HG02840 (cell line): Measurements from ENCODE around the gene RSPH9.

ENCODE experiments used
- ATAC-seq: cut with Tn5 transposase; IDR thresholded peaks from one replicate; pipeline ENCODE4 v1.9.1; 2021; ENCODE audit warnings: mild to moderate bottlenecking, moderate library complexity, moderate number of reproducible peaks; ENCODE audit not compliant: unreplicated experiment, low FRiP score

The RSPH9 gene

DNA sequence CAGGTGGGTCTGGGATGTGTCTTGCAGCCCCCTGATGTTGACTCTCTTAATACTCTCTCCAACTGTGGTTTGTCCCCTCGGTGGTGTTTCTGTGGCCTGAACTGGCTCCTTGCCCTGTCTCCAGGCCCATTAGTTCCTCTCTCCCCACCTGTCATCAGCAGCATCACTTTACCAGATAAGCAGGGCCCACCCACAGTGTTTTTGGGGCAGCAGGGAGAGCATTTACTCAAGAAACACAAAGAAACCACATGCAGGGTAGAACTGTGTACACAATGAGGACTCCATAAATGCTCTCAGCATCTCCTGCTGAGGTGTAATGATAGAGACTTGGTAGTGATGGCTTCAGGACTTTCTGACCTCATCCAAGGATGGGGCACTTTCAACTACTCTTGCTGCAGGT lies 62.9 kb downstream of the RSPH9 start:
- no peak for ATAC-seq

DNA sequence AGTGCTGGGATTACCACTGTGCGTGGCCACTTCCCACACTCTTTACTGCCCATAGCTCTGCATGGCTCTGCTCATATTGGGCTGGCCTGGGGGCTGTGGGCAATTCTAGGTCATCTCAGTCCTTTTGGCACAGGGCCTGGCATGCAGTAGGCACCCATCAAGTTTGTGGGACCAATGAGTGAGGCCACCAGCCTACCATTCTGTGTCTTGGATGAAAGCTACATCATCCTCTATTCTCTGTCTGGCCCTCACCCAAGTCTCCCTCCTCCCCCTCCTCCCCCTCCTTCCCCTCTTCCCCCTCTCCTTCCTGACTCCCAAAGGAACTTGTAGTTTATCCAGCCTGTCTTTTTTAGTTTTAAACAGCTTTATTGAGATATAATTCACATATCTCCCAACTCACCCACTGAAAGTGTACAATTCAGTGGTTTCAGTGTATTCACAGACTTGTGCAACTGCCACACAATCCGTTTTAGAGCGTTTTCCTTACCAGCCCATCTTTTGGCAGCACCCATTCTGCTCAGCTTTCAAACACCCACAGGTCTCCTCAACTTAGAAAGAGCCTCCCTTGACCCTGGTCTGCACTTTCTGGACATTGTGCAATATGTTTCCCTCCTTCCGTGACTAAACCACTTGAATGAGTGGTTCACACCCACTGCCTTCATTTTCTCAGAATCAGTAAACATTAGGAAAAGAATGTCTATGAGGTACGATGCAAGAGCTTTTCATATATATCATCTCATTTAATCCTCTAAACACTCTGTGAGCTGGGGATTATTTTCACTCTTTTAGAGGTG lies 64.2 kb downstream of the RSPH9 start:
- no peak for ATAC-seq

DNA sequence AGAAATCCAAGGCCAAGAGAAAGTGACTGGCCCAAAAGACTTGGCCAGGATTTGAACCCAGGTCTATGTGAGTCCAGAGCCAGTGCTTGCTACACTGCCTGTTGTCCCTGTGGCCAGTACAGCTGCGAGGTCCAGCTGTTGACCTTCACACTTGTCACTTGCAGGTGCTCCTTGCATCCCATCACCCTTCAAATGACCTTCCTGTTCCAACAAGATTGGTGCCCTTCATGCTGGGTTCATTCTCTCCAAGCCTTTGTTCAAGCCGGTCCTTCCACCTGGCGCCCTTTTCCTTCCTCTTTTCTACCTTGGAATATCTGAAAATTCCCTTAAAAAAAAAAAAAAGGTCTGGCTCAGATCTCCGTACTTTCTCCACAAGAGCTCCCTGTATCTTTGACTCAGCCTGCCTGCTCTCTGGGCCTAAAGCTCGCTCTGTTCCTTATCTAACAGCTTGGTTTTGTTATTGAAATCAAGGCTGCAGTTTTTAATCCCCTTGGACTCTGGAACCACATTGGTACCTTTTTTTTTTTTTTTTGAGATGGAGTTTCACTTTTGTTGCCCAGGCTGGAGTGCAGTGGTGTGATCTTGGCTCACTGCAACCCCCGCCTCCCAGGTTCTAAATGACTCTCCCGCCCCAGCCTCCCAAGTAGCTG lies 64.9 kb downstream of the RSPH9 start:
- no peak for ATAC-seq

DNA sequence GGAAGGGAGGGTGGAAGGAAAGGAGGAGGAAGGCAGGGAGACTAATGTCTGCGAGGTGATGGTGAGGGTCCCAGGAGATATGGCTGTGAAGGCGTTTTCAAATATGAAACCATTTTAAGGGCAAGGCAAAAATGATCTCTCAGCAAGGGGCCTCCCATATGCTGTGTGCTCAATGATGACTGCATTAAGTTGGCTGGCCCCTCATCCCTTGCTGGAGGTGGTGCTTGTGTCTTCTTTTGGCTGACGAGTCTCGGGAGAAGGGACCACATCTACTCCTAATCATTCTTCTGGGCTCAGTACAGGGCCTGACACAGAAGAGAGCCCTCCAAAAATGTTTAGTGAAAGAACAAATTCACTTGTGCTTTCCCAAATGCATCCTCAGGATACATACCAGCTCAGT lies 65.7 kb downstream of the RSPH9 start:
- ATAC-seq: no peak

DNA sequence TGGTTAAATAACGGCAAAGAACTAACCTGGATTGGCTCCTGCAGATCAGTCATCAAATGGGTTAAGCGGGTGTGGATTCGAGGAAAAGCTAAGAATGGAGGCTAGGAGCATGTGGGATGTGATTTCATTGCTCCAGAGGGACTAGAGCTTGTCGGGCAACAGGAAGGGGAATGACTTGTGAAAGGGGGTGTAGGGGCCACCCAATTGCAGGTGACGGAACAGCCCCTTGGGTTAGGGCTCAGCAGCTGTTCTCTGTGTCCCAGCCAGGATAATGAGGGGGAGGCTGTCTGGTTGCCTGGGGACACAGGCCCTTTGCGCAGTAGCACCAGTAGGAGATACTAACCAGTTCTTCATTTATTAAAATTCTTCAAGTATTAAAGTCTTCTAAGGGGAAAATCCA lies 67.7 kb downstream of the RSPH9 start:
- no peak for ATAC-seq

DNA sequence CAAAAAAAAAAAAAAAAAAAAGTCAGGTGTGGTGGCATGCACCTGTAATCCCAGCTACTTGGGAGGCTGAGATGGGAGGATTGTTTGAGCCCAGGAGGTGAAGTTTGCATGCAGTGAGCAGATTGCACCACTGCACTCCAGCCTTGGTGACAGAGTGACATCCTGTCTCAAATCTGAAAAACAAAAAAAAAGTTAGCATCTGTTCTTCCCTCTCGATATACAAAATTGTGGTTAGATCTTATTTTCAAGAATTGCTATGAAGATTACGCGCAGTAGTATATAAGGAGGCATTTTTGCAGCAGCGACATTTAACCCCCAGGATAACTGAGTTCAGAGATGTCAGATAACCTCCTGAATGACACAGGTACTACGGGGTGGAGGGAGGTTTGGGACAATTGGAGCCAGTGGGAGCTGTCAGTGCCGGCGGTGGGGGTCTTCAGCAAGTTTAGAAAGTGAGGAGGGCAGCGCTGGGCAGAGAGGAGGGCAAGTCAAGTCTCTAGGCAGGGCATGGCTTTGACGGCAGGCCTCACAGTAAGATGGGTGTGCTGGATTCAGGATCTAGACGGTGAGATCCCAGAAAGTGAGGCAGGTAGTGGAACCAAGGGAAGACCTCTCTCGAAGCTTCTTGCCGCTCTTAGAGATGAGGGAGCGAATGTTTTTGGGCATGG lies 68.9 kb downstream of the RSPH9 start:
- no peak for ATAC-seq

DNA sequence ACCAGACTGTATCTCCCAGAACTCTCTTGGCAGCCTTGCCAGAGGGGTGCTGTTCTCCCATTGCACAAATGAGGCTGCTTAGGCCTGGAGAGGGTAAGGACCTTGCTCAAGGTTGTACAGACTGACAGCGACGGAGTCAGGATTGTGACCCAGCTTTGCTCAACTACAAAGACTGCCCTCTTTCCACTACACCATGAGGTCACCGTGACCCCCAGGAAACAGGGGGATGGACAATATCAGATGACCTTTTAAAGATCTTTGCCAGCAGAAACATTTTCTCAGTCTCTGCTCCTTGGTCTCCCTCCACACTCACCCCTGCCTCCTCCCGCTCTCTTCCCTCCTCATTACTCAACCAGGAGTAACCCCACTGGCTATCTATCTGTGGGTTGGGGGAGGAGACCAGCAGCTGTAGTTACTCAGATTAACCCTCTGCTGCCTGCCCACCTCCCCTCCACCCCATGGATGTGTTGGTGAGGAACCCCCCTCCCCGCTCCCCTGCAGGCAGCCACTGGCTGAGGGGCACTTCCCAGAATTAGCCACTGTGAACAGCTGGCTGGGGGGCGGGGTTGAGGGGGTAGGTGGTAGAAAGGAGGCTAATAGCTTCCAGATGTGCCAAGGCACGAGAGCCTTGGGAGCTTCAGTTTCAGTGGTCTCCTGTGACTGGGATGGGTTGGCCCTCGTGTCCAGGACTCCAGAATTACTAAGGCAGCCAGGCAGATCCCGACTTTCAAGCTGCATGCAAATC lies 69.6 kb downstream of the RSPH9 start:
- ATAC-seq: peak; percentile 22

DNA sequence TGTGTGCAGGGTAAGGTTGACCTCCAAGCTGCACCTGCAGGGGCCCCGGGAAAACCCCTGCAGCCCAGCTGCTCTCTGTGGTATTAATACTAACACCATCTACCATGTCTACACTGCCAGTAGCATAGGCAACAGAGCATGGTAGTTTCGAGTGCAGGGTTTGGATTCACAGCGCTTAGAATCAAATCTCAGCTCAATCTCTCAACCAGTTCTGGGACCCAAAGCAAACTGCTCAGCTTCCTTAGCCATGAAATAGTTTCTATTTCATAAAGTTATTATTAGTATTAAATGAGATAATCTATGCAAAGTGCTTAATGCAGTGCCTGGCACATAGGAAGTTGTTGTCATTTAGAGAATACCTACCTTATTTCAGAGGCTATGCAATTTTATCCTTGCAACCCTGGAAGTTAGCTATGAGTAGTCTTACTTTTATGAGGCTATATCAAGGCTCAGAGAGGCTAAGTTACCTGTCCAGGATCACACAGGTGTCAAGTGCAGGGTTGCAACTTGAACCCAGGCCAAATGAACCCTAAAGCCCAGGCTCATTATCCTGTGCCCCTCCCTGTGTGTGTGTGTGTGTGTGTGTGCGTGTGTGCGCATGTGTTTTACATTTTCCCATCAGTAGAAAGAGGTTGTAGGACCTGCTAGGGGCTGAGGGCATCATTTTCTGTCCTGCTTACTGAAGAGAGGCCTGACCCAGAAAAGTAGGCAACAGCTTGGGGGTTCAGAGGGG lies 70.4 kb downstream of the RSPH9 start:
- ATAC-seq: peak; percentile 80

DNA sequence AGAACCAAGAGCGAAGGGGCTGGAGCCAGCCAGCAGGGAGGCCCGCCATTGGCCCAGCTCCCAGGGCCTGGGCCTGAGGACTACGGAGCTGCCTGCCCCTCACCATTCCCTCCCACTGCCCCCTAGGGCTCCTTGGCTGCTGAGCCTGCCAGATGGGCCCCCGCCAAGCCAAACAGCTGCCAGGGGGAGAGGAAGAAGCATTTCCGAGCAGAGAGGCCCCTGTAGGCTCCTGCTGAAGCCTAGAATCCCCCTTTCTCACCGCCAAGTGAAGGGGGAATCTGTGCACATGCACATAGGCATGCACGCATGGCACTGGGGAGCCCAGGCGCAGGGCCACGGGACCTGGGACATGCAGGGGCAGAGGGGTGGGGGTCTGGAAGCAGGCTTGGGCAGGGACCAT lies 71.3 kb downstream of the RSPH9 start:
- no peak for ATAC-seq

DNA sequence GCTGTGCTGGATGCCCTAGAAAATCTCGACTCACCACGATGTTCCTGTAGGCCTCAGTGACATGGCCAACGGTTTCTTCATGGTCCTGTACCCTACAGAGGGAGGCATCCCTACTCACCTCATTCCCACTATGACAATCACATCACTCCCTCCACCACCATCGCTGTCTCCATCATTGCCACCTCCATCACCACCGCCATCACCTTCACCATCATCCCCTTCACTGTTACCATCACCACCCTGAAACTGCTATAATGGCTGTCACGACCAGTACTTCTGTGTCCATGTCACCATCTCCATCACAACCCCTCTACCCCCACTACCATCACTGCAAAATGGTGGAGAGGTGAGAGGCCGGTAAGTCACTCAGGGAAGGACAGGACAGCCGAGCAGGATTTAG lies 72.6 kb downstream of the RSPH9 start:
- no peak for ATAC-seq

DNA sequence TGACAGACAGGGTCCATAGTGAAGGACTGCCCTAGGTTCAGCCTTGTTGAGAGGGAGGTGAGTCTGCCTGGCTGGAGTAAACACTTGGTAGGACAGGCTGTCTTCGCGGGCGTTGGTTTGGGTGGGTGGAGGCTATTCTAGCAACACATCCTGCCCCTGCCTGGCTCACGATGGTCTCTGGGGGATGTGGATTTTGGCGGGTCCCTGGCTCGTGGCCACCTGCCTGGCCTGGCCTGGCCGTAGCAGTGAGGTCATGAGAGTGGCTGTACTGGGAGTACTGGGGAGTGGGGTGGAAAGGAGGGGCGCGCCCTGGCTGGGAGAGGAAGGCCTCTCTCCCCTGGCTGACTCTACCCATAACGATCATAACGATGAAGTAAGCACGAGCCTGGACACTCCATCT lies 73.0 kb downstream of the RSPH9 start:
- ATAC-seq: no peak

DNA sequence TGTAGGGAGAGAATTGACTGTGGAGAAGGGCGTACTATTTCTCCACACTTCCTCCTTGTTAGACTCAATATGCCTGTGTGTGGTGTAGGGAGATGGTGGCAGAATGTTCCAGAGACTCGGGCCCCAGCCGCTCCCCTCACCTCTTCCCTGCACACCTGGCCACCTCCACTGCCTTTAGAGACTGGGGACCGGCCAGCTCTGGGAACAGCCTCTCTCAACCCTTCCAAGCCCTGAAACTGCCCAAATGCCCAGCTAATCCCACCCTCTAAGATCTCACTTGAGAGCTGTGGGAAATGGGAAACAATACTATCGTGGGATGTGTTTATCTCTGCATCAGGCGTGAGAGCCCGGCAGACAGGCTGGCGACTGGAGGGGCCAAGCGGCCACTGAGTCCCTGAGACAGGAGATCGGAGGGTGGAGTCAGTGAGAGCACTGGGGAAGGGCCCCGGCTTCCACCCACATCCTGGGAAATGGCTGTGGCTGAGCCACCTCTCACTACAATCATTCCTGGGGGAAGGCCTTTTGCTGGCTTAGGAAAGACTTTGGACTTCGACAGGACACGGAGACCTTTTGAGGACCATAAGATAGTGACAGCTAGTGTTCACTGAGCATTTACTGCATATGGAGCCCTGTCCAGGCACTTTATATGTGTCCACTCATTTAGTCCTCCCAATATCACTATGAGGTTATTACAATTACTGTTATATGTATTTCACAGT lies 73.7 kb downstream of the RSPH9 start:
- ATAC-seq: no peak

DNA sequence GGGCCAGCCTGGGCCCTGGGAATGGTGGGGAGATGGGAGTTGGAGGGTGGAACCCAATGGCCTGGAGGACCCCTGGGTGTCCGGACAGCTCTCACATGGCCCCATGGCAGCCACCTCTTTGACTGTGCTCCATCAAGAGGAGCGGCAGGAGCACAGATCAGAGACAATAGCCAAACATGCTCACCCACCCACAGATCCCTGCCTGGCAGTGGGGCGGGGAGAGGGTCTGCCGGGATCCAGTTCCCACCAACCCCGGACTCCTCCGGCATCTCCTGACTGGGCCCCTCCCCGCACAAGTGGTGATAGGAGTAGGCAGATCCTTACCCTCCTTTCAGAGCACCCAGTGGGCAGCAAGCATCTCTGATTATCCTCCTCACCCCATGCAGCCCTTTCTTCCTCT lies 74.7 kb downstream of the RSPH9 start:
- ATAC-seq: no peak

DNA sequence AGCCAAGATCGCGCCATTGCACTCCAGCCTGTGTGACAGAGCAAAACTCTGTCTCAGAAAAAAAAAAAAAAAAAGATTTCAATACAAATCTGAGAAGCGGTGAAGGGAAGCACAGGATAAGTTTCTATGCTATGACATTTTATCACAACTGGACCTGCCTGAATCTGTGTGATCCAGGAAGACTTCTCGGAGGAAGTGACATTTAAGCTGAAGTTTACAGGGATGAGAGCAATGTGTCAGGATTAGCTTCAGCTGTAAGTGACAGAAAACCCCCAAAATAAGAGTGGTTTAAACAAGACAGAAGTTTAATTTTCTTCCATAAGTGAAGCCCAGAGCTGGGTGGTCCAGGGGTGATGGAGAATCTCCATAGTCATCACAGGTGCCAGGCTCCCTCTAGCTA lies 76.2 kb downstream of the RSPH9 start:
- ATAC-seq: no peak
